AG08396 (cell line): ENCODE measurements around the gene TFF1.

Experiments
- DNase-seq: peaks from one replicate; pipeline ENCODE4 v3.0.0; 2012; ENCODE audit warnings: low spot score, mixed read lengths

TFF1 gene

DNA sequence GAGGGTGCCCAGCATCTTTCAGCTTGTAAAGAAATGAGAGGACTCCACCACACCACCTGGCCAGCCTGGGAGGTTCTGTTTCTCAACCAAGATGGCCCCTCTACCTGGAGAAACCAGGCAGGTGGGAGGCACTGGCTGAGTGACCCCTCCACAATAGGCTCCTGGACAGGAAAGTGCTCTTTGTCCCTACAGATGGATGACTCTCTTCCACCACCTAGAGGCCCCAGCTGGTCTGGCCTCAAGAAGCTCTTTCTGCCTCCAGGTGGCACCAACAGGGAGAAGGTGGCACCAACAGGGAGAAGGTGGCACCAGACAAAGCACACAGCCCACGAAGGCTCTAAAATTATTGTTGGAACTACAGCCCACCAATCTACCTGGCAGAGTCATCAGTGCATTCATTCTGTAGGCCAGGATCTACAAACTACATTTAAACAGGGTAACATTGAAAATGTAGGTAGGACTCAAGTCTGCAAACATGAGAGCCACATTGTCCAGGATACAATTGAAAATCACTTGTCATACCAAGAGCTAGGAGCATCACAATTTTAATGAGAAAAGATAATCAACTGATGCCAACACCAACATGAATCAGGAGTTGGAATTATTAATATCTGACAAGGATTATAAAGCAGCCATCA is 15.1 kb upstream of the TFF1 start:
- no peak for DNase-seq

DNA sequence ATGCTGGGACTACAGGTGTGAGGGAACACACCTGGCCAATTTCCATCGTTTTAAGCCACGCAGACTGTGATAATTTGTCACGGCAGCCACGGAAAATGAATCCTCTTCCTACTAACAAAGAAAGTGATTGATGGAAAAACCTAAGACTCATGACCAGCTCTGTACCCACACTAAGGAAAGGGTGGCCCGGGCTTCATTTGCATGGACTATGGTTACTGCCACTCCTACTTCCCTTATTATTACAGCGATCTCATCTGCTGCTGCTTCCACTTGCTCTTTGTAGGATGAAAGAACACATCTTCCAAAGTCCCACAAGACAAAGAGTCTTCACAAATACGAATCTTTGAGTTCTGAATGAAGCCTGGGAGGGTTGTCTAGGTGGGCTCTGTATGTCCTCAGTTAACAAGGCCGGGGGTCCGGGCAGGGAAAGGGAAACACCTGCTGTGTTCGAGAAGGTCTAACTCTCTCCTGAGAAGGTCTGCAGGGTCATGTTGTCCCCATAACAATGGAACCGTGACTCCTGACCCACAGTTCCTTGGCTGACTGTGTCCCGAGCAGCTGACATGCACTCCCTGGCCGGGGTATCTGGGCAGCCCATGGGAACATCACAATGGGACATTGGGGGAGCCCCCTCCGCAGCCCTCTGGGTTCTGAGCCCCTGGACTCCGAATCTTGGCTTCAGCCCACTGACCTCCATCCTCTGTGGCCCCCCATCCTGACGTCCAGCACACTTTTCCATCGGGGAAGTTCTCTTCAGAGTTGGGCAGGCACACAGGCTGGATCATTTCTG is 13.3 kb upstream of the TFF1 start:
- no peak for DNase-seq

DNA sequence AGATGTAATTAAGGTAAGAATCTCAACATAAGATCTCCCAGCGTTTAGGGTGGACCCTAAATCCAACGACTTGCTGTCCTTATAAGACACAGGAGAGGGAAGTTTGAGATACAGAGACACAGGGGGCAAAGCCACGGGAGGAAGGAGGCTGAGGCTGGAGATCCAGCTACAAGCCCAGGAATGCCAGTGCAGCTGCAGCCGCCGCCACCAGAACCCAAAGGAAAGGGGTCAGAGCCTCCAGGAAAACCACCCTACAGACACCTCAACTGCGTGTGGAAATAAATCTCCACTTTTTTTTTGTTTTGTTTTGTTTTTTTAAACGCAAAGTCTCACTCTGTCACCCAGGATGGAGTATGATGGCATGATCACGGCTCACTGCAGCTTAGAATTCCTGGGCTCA is 12.1 kb upstream of the TFF1 start:
- no peak for DNase-seq

DNA sequence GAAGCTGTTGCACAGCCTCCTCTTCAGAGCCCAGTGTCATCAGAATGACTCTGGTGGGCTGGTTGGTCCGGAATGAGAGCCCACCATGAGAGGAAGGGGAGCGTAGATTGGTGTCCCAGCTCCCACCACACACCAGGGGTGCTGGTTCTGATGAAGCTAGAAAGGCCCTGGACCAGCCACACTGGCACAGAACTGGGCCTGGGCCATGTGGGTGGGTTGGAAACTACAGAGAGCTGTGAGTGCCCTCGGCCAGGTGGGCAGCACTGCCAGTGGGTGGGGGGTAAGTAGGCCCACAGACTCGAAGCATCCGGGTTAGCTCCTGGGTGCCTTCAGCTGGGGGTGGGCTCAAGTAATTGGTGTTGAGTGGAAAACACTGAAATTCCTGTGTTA is 11.6 kb upstream of the TFF1 start:
- DNase-seq = no peak

DNA sequence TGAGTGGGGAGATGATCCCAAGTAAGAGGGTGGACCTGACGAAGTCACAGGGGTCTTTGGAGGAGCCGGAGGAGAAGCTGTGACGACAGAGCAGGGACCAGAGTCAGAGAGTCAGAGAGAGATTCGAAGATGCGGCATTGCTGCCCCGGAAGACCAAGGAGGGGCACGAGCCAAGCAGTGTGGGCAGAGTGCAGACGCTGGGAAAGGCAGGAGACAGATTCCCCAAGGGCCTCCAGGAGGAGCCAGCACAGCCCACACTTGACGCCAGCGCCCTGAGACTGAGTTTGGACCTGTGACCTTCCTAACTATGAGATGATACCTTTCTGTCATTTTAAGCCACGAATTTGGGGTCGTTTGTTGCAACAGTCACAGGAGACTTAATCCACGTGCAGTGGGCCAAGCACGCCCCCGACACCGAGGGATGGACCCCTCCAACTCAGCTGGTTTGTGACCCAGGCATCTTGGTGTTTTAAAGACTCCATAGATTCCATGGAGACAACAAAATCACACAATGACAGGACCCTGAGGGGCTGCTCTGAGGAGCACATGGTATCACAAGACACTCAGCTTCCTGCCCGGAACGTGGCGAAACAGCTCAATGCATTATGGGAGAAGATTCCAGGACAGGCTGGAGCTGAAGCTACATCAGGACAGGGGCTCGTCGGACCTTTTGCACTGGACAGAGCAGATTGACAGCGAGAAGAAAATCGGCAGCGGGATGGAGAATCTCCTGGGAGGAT is 11.0 kb upstream of the TFF1 start:
- DNase-seq = no peak

DNA sequence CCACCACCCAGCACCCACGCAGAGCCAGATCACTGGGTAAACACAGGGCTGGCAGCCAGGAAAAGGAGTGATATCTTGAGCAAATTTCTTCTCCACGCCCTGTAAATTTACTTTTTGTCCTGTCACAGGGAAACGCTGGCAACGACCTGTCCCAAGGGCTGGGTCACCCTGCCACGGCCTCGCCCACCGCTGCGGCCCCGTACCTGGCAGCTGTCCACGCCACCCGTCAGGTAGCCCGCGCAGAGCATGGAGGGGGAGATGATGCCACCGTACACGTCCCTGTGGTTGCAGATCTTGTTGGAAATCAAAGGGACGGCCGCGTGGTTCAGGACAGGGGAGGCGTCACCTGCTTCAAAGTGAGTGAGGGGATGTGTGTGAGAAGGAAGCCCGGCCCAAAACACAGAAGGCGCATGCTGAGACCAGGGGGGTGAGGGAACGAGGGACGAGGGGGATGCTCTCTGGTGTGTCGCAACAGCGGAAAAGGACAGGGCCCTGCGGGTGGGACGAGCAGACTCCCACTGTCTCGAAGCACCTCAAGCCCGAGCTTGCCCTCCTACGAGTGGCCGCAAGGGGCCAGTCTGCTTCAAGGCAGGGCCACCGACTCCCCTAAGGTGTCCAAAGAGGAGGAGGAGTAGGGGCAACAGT is 10.1 kb upstream of the TFF1 start:
- DNase-seq = no peak

DNA sequence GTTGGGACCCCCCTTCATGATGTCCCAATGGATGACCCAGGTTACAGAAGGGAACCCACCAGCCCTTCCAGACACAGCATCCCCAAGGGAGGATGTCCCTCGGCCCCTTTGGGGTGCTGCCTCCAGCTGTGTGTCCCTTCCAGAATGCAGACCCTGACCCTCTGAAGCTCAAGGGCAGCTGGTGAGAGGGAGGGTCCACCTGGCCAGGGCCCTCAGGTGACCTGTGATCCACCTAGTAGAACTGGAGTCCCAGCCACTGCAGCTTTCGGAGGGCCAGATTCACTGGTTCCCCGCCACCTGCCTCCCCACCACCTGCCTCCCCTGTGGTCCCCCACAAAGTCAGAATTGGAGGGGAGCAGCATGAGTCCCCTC is 9.6 kb upstream of the TFF1 start:
- DNase-seq = no peak

DNA sequence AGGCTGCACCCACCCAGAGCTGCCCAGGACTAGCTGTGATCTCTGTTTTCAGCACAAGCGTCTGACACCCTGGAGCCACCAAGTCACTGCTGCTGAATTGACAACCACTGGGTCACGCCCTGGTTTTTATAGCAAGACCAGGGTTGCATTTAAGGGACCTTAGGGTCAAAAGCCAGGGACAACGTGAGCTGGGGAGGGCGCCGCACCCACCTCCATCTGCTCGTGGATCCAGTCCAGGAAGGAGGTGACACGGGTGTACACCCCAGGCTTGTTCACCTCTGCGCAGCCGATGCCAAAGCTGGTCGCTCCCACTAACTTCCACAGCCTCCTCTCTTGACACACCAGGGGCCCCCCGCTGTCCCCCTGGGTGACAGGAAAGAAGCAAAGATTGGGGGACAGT is 9.2 kb upstream of the TFF1 start:
- no peak for DNase-seq

DNA sequence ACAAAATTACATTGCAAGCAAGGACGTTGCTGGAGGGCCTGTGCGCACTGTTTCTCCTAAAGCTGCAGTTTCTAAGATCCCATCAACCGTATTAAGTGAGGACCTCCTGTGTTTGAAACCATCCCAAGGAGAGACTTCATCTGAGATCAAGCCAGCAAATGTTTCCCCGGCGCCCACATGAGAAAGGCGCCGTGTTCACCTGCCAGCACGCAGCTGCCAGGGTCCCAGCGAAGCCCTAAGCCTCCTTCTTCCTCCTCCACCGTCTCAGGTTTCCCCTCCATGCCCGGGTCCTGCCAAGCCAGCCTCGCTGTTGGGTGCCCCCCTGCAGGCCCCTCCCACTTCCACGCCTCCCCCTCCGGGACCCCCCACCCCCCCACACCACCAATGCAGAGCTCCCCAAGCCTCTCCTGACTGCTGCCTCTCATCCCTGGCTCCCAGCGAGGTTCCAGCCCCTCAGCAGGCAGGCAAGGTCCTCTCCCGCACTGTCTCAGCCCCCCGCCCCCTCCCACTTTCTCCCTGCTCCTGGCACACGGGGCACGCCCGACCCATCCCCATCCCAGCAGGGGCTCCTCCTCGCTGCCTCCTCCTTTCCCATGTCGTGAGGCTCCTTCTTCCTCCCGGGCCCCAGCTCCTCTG is 8.6 kb upstream of the TFF1 start:
- DNase-seq = no peak

DNA sequence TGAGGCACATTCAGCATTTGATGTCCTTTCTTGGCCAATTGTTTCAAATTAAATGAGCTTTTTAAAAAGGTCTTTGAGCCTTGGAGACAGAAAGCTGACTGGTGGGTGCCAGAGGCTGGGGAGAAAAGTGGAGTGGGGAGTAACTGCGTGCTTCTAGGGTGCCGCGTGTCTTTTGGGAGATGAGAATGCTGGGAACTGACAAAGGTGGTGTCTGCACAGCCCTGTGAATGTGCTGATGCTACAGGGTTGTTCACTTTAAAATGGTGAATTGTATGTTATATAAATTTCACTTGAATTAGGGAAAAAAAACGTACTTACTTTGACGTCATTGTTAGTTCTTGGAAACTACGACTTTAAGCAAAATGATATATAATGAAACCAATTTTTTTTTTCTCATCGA is 8.1 kb upstream of the TFF1 start:
- DNase-seq = no peak

DNA sequence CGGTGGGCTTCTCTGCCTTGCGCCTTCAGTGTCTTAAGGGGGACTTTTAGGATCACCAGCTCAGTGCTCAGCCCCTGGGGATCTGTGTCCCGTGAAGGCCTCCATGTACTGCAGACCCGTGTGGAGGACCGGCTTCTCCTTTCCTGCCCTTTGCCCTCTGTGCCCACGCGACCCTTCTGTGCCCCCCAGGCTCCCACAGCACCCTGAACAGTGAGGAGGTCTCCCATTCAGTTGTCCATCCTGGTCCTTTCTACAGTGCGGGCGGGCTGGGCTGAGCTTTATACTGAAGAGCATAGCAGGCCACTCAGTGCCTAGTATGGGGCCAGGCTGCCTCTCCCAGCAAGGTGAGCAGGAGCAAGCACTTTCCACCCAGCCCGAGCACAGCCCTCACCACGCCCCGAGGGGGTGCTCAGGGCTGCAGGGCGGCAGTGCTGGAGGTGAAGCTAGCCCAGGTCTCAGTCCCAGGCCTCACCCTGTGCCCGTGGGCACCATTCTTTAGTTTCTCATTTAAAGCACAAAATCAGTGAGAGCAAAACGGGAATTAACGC is 7.6 kb upstream of the TFF1 start:
- DNase-seq = no peak

DNA sequence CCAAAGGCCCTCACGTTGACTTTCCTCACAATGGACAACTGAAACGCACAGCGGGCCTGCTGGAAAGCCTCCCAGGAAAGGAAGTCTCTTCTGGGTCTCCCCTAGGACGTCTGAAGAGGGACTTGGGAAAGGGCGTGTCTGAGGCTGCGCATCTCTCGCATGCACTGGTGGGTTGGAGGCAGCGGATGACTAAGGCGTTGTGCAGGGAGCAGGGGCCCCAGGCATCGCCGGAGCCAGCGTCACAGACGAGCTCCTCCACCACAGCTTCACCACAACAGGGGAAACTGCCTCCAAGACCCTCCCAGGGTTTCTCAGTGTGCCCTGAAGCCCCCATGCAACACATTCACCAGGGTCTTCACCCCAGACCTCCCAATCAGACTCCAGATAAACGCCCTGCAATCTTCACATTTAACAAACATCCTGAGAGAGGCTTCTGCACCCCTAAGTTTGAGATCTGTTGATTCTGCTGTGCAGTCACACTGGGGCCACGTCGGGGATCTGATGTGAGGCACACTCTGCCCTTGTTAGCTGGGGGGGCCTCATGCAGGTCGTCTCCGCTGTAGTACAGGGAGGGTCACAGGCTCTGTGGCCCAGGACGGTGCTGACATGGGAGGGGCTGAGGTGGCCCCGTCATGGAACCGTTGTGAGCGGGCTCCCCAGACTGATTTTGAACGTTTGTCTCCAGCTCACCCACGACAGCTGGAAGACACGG is 7.0 kb upstream of the TFF1 start:
- DNase-seq = no peak

DNA sequence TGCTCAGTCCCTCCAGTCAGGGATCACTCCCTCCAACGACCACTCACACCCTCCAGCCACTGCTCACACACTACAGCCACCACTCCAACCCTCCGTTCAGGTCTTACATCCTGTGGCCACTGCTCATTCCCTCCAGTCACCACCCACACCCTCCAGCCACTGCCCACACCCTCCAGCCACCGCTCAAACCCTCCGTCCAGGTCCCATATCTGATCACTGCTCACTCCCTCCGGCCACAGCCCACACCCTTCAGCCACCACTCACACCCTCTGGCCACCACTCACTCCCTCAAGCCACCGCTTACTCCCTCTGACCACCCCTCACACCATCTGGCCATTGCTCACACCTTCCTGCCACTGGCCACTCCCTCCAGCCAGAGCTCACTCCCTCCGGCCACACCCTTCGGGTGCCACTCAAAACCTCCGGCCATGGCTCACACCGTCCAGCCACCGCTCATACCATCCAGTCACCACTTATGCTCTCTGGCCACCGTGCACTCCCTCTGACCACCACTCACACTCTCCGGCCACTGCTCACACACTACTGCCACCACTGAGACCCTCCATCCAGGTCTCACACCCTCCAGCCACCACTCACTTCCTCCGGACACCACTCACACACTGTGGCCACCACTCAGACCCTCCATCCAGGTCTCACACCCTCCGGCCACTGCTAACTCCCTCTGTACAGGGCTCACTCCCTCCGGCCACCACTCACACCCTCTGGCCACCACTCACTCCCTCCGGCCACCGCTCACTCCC is 4.7 kb upstream of the TFF1 start:
- no peak for DNase-seq

DNA sequence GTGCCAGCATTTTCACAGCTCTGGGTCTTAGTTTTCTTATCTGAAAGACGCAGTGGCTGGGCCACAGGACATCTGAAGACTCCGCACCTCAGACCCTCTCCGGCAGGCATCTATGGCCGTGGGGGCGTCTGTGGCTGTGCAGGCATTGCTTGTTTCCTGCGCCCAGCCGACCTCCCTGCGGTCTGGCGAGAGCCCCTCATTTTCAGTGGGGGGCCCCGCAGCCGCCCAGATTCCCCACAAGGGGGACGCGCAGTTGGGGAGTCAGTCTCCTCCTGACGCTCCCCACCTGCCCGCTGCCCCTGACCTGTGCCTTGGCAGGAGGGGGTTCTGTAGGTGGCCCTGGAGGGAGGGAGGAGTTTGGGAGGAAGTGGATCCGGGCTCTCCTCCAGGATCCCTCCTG is 3.5 kb upstream of the TFF1 start:
- DNase-seq = no peak

DNA sequence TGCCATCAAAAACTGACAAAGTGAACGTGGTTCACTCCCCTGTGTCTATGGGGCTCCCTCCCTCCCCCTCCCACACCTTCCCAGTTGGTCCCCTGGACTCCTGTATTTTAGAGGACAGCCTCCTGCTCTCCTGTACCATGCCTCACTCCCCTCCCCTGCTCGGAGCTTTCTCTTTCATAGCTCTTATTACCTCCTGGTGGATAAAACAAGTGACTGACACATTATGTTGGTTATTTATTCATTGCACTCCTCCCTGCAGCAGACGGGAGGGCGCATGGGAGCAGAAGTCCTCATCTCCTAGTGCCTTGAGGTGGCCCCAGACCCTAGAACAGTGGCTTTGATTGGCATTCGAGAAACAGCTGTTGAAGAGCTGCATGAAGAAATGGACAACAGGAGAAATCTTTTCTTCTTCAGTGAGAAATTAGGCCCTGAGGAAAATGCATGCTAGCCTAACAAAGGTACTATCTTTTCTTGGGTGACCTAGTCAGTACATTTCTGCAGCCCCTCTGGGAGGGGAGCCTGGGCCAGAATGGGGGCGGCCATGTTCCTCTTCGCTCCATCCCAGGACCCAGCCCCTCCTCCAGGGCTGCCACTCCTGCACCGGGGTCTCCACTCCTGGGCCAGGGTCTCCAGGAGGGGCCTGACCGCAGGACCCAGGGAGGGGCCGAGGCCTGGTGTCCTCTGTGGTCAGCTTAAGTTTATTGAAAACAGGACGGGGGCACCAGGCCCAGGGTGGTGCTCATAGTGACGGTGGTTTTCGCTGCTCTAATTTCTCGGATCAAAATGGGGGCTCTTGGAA is 1.2 kb upstream of the TFF1 start:
- DNase-seq = no peak

DNA sequence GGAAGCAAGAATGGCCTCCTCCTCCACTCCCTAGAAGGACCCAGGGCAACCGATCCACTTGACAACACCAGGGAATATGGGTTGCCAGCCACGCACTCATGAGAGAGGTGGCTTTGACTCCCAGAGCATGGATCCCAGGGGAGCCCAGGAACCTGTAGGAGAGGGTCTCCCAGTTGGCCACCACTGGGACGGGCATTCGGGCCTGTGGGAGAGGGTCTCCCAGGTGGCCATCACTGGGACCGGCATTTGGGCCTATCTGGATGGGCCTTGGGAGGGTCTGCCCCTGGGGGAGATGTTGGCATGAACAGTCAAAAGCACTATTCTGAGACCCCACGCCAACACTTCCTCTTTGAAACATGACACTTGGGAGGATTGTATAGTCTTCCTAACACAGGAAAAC is 565 bp downstream of the TFF1 start:
- DNase-seq = no peak

DNA sequence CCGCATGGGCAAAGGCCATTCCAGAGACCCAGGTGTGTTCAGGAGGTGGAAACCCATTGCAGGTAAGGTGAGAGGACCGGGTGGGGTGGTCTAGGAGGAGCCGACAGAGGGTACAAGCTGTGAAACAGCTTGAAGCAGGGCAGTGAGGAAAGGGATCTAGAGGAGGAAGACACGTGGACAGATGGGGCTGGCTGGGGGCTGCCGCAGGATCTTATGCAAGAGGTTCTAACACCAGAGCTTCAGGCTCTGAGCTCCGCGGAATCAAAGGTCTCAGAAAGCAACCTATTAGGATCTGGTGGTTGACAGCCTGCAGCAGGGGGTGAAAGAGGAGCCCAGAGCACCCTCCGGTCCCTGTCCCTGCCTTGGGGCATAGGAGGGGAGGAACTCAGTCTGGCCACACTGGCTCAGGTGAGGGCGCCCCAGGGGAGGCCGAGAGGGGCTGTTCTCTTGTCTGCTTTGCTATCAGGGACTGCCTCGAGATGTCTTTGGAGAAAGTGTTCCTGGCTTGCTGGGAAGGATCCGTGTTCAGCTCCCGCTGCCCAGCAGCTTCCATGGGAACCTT is 1.9 kb downstream of the TFF1 start:
- no peak for DNase-seq

DNA sequence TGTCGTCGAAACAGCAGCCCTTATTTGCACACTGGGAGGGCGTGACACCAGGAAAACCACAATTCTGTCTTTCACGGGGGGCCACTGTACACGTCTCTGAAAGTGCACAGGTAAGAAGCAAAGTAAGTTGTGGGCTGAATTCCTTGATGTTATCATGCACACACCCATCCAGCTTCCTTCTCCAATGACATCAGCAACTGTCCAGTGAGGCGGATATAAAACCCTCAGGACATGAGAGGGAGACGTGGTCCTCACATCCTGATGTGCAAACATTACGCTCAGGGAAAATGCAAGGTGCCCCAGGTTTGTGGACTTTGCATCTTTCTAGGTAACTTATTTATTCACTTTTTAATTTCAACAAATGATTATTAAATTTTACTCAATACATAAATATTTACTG is 3.0 kb downstream of the TFF1 start:
- no peak for DNase-seq

DNA sequence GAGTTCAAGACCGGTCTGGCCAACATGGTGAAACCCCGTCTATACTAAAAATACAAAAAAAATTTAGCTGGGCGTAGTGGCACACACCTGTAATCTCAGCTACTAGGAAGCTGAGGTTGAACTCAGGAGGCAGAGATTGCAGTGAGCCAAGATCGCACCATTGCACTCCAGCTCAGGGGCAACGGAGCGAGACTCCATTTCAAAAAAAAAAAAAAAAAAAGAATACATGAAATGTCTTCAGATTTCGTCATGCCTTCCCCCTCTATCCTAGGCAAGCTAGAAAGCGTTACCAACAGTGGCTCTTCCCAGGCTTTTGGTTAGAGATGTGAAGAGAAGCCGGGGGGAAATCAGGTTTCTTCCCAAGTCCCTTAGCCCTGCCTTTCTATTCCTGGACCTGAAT is 3.6 kb downstream of the TFF1 start:
- DNase-seq = no peak

DNA sequence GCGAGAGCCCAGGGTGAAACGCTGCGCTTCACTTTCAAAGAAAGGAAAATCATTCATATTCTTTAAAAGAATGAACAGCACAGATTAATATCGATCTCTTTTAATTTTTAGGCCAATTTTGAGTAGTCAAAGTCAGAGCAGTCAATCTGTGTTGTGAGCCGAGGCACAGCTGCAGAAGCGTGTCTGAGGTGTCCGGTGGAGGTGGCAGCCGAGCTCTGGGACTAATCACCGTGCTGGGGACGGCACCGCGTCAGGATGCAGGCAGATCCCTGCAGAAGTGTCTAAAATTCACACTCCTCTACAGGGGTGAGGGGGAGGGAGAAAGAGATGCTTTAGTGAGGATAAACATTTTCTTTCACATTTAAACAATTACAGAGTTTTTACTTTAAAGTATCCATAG is 4.1 kb downstream of the TFF1 start:
- DNase-seq = no peak
